Neural cell (in vitro differentiated cells): ENCODE data around the gene USP3.

Experiments
- EP300 ChIP-seq: fragments of 450-650 bp; conservative IDR thresholded peaks from 2 replicates; pipeline ENCODE4 v1.6.1; 2014; ENCODE audit warnings: antibody characterized with exemption, mild to moderate bottlenecking, moderate library complexity; ENCODE audit not compliant: poor library complexity, severe bottlenecking
- EZH2 ChIP-seq: fragments of 200-600, 300-800 bp; shearing (Covaris generic), sonication (generic); IDR thresholded peaks from 2 replicates; pipeline ENCODE4 v1.6.1; 2014; ENCODE audit warnings: antibody characterized with exemption, low read length, borderline replicate concordance, mild to moderate bottlenecking; ENCODE audit not compliant: insufficient read depth, poor library complexity, severe bottlenecking
- MXI1 ChIP-seq: fragments of 450-650 bp; conservative IDR thresholded peaks from 2 replicates; pipeline ENCODE4 v1.6.1; 2014; ENCODE audit warnings: antibody characterized with exemption, mild to moderate bottlenecking; ENCODE audit not compliant: poor library complexity, severe bottlenecking
- POLR2AphosphoS5 ChIP-seq: IDR thresholded peaks from 2 replicates; pipeline ENCODE4 v1.6.1; 2012
- SMC3 ChIP-seq: fragments of 450-650 bp; conservative IDR thresholded peaks from 2 replicates; pipeline ENCODE4 v1.6.1; 2014; ENCODE audit warnings: antibody characterized with exemption, mild to moderate bottlenecking, moderate library complexity; ENCODE audit not compliant: poor library complexity
- TF ChIP-seq, protein P1 (sequence below): fragments of 450-650 bp; IDR thresholded peaks from 2 replicates; pipeline ENCODE4 v1.5.1; 2014; ENCODE audit warnings: antibody characterized with exemption, mild to moderate bottlenecking, moderate library complexity; ENCODE audit not compliant: poor library complexity, severe bottlenecking
- TF ChIP-seq, protein P2 (sequence below): IDR thresholded peaks from 2 replicates; pipeline ENCODE4 v1.6.1; 2012; ENCODE audit warnings: borderline replicate concordance

DNA sequence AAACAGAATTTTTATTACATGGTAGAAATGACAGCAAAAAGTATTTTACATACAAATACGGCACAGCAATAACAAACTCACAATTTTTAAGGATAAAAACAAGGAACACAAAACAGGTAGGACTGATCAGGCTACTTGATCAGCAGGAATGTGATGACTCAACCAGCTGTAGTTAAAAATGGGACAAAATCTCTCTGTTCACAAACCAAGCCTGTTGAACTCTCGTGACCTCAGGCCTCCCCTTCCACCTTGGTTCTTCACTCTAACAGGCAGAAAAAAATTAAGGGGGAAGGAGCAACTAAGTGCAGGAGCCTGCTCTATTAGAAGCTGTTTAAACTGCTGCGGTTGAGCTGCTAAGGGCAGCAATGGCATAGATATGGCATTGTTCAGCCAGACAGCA, 111.5 kb downstream of the USP3 start:
- TF ChIP-seq POLR2AphosphoS5 (no peak), SMC3 (no peak), EZH2 (no peak), EP300 (no peak), MXI1 (no peak)
- TF ChIP-seq, protein P1, sequence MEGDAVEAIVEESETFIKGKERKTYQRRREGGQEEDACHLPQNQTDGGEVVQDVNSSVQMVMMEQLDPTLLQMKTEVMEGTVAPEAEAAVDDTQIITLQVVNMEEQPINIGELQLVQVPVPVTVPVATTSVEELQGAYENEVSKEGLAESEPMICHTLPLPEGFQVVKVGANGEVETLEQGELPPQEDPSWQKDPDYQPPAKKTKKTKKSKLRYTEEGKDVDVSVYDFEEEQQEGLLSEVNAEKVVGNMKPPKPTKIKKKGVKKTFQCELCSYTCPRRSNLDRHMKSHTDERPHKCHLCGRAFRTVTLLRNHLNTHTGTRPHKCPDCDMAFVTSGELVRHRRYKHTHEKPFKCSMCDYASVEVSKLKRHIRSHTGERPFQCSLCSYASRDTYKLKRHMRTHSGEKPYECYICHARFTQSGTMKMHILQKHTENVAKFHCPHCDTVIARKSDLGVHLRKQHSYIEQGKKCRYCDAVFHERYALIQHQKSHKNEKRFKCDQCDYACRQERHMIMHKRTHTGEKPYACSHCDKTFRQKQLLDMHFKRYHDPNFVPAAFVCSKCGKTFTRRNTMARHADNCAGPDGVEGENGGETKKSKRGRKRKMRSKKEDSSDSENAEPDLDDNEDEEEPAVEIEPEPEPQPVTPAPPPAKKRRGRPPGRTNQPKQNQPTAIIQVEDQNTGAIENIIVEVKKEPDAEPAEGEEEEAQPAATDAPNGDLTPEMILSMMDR = no peak
- TF ChIP-seq, protein P2, sequence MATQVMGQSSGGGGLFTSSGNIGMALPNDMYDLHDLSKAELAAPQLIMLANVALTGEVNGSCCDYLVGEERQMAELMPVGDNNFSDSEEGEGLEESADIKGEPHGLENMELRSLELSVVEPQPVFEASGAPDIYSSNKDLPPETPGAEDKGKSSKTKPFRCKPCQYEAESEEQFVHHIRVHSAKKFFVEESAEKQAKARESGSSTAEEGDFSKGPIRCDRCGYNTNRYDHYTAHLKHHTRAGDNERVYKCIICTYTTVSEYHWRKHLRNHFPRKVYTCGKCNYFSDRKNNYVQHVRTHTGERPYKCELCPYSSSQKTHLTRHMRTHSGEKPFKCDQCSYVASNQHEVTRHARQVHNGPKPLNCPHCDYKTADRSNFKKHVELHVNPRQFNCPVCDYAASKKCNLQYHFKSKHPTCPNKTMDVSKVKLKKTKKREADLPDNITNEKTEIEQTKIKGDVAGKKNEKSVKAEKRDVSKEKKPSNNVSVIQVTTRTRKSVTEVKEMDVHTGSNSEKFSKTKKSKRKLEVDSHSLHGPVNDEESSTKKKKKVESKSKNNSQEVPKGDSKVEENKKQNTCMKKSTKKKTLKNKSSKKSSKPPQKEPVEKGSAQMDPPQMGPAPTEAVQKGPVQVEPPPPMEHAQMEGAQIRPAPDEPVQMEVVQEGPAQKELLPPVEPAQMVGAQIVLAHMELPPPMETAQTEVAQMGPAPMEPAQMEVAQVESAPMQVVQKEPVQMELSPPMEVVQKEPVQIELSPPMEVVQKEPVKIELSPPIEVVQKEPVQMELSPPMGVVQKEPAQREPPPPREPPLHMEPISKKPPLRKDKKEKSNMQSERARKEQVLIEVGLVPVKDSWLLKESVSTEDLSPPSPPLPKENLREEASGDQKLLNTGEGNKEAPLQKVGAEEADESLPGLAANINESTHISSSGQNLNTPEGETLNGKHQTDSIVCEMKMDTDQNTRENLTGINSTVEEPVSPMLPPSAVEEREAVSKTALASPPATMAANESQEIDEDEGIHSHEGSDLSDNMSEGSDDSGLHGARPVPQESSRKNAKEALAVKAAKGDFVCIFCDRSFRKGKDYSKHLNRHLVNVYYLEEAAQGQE = no peak
